Stomach (tissue), 9 donors: ENCODE results near the gene NKX1-2. TPM values are rescaled to one million over a fixed set of nuclear protein-coding genes. Genes with fewer than 3 reads are reported as not detected.

ENCODE experiments used
- DNase-seq, 2 donors: peaks; one replicate each; pipeline versions ENCODE4 v3.0.0 to v3.0.0-alpha.2; 2013 to 2019
- H3K27ac ChIP-seq, 5 donors: fragments of 200-600 bp in 4 of 5; sonication (generic) in 4 of 5; one replicate each; pipeline ENCODE4 v1.5.1; 2013 to 2019; ENCODE audit warnings: mild to moderate bottlenecking in 1 of 5, moderate library complexity in 1 of 5
- H3K27me3 ChIP-seq, 3 donors: fragments of 200-600 bp; sonication (generic); one replicate each; pipeline ENCODE4 v1.5.1; 2017 to 2019; ENCODE audit warnings: mixed run types in 1 of 3
- H3K36me3 ChIP-seq, 4 donors: fragments of 200-600 bp; sonication (generic); 1 replicate in 3 of 4; 2 replicates in 1 of 4; pipeline ENCODE4 v1.5.1; 2016 to 2019
- H3K4me1 ChIP-seq, 4 donors: fragments of 200-600 bp; sonication (generic); one replicate each; pipeline ENCODE4 v1.5.1; 2016 to 2019
- H3K4me3 ChIP-seq, 4 donors: fragments of 200-600 bp; sonication (generic) in 3 of 4; one replicate each; pipeline ENCODE4 v1.5.1; 2016 to 2019; ENCODE audit warnings: mild to moderate bottlenecking in 1 of 4
- H3K9me3 ChIP-seq, 4 donors: fragments of 200-600 bp; sonication (generic); one replicate each; pipeline ENCODE4 v1.5.1; 2016 to 2019
- CTCF ChIP-seq, 7 experiments: fragments of 450-650 bp in 4 of 7; fragments of 200-600 bp in 3 of 7; sonication (generic) in 3 of 7; IDR thresholded peaks; one replicate each; pipeline ENCODE4 v1.5.1; 2016 to 2019; ENCODE audit warnings: antibody characterized with exemption in 7 of 7, control low read depth in 2 of 7, mild to moderate bottlenecking in 1 of 7
- EP300 ChIP-seq: sonication (generic); formaldehyde crosslinking; IDR thresholded peaks from one replicate; pipeline ENCODE4 v1.6.1; 2017; ENCODE audit warnings: antibody characterized with exemption
- POLR2A ChIP-seq, 4 donors: fragments of 450-650 bp; IDR thresholded peaks; one replicate each; pipeline ENCODE4 v1.6.1; 2016; ENCODE audit warnings: antibody characterized with exemption in 4 of 4, control low read depth in 2 of 4, mild to moderate bottlenecking in 1 of 4, moderate library complexity in 1 of 4
- POLR2AphosphoS5 ChIP-seq, 3 donors: sonication (generic); formaldehyde crosslinking; IDR thresholded peaks; one replicate each; pipeline ENCODE4 v1.6.1; 2016; ENCODE audit warnings: antibody characterized with exemption in 3 of 3
- WGBS, 5 donors: extraction: QIAGEN DNeasy Blood & Tissue Kit in 3 of 5; methylation state at CpG; one replicate each; pipeline versions ENCODE4 v1.1.5 to v1.1.7; 2013 to 2018; 5-methylcytosine and 5-hydroxymethylcytosine counted together
- intact Hi-C: fragments of 100-400 bp; cut with DNase I; formaldehyde crosslinking; loops from one replicate; pipeline ENCODE4 v1.15.1; 2023; ENCODE audit warnings: low total_unique reads
- polyA plus RNA-seq, 3 donors: library from polyadenylated mRNA; stranded (reverse); fragments of 200-250 nt; gene quantifications; one replicate each; pipeline ENCODE4 v1.2.3, GENCODE V29; 2013
- total RNA-seq, 5 donors: library from RNA; depleted of rRNA; stranded (reverse); fragments of >200 nt; gene quantifications; one replicate each; pipeline versions ENCODE4 v1.1.0 to v1.2.3, GENCODE V29; 2014 to 2016
- donor health status: healthy with polysubstance abuse.
- donor health status: Bipolar disorder and iron deficiency.
- donor health status: healthy.

Gene NKX1-2
- total and polyA plus RNA-seq, 8 donors: 0.10 TPM; not detected in 7

GRCh38 chr10:124462348-124462695 lies 12.5 kb upstream of the NKX1-2 start:
- WGBS, 5 donors: 78 to 86% (median 81%) methylated on average over 8 of the region's 8 CpGs
- Histone ChIP-seq H3K27ac (peak overlapping the region; percentile 83 to 94 (median 93)), H3K9me3 (no peaks in the 10 kb centered on the region), H3K27me3 (no peaks in the 10 kb centered on the region), H3K4me3 (peak overlapping the region; percentile 71 to 91 (median 80)), H3K4me1 (peaks cover 0 to 27% (median 22%) of the 10 kb centered on the region in 4 donors), H3K36me3 (no peaks in the 10 kb centered on the region)
- intact Hi-C loops: no loop called here
- no peak for DNase-seq
- TF ChIP-seq EP300 (no peak), POLR2AphosphoS5 (IDR thresholded peaks at IDR 0.05) (no peak), CTCF (IDR thresholded peaks at IDR 0.05) (no peak), POLR2A (IDR thresholded peaks at IDR 0.05) (no peak)

GRCh38 chr10:124461642-124462347 lies 12.0 kb upstream of the NKX1-2 start, which contains the start of gene LHPP:
LHPP (plus strand) TSS chr10:124461823; CDS start chr10:124461863, 40 bp downstream.
- no peaks in the 10 kb centered on the region for H3K9me3 ChIP-seq
- 1 to 3% (median 1%) methylated on average over 26 to 81 of the region's 81 CpGs for WGBS, 5 donors
- peaks cover 0 to 27% (median 22%) of the 10 kb centered on the region in 4 donors for H3K4me1 ChIP-seq
- DNase-seq: peak; percentile 88 to 96
- peaks cover 0 to 2% (median 0%) of the 10 kb centered on the region in 3 donors for H3K27me3 ChIP-seq
- H3K36me3 ChIP-seq: no peaks in the 10 kb centered on the region
- peak within 1 kb of the TSS; percentile 83 to 94 (median 93) for H3K27ac ChIP-seq
- TF ChIP-seq POLR2A (IDR thresholded peaks at IDR 0.05) (no peak), CTCF (IDR thresholded peaks at IDR 0.05) (peak in 3 of 7 experiments; percentile 52 to 88 (median 58)), POLR2AphosphoS5 (IDR thresholded peaks at IDR 0.05) (peak in 1 of 3 donors; percentile 69)
- intact Hi-C loops: no loop called here
- H3K4me3 ChIP-seq: peak within 1 kb of the TSS; percentile 71 to 91 (median 80)

- 71 to 91% (median 88%) methylated on average over 4 to 5 of the region's 5 CpGs for WGBS, 5 donors
- TF ChIP-seq CTCF (IDR thresholded peaks at IDR 0.05) (no peak), POLR2A (IDR thresholded peaks at IDR 0.05) (no peak), POLR2AphosphoS5 (IDR thresholded peaks at IDR 0.05) (no peak), EP300 (no peak)
- H3K9me3 ChIP-seq: no peaks in the 10 kb centered on the region
Observed at GRCh38 chr10:124460144-124460543, 10.3 kb upstream of the NKX1-2 start.

GRCh38 chr10:124459395-124459794 lies 9.6 kb upstream of the NKX1-2 start:
- WGBS, 5 donors: 19 to 64% (median 38%) methylated on average over 1 of the region's 1 CpG
- H3K36me3 ChIP-seq: no peaks in the 10 kb centered on the region
- no peak overlapping the region for H3K4me3 ChIP-seq
- H3K27me3 ChIP-seq: peaks cover 0 to 26% (median 7%) of the 10 kb centered on the region in 3 donors
- H3K27ac ChIP-seq: no peak overlapping the region
- TF ChIP-seq POLR2AphosphoS5 (IDR thresholded peaks at IDR 0.05) (no peak), CTCF (IDR thresholded peaks at IDR 0.05) (no peak)
- intact Hi-C loops: no loop called here
- H3K4me1 ChIP-seq: peaks cover 0 to 12% (median 10%) of the 10 kb centered on the region in 4 donors
- DNase-seq: no peak
- no peaks in the 10 kb centered on the region for H3K9me3 ChIP-seq

More at GRCh38 chr10:124460144-124460543, 10.3 kb upstream of the NKX1-2 start:
- intact Hi-C loops: no loop called here
- no peak for DNase-seq
- H3K4me1 ChIP-seq: peaks cover 0 to 20% (median 13%) of the 10 kb centered on the region in 4 donors
- H3K27me3 ChIP-seq: peaks cover 0 to 18% (median 4%) of the 10 kb centered on the region in 3 donors
- no peak overlapping the region for H3K4me3 ChIP-seq
- H3K27ac ChIP-seq: no peak overlapping the region
- no peaks in the 10 kb centered on the region for H3K36me3 ChIP-seq
